Globus pallidus (tissue), 1 donor: Measurements from ENCODE around the gene PLK2.

ENCODE experiments used
- DNase-seq: peaks from one replicate; pipeline ENCODE4 v3.0.0-alpha.2; 2015; ENCODE audit warnings: low spot score

The PLK2 gene

DNA sequence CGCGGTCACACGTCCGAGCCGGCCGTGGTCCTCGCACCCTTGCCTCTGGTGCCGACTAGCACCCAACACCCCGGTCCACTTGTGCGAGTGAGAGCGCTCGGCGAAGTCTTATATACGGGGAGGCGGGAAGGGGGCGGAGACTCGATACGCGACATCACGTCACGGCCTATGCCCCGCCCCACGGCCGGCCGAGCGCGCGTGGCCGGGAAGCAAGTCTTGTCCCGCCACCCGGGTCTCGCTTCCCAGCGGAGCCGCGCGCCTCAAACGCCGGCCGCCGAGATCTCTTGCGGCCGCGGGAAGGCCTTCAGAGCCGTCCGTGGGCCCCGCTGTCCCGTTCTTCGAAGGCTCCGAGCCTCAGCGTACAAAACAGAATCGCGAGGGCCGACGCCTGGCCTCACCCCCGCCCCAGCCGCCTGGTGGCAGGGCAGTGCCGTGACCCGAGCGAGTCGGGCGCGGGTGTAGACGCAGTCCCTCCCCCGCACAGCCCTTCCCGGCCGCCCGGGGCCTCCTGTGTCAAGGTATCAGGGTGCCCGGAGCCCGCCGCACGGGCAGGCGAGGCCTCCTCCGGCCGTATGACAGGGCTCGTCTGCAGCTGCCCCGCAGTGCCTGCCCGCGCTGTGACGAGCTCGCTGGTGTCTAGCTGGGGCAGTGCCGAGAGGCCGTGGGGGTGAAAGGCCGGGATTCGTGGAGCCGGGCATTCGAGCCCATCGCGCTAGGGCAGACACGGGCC lies at the start of gene PLK2:
Gene PLK2 (minus strand): TSS at position 85 of the 730 bp plus-strand sequence. CDS start 127 bp downstream, outside the sequence.
- peak; percentile 94 for DNase-seq

DNA sequence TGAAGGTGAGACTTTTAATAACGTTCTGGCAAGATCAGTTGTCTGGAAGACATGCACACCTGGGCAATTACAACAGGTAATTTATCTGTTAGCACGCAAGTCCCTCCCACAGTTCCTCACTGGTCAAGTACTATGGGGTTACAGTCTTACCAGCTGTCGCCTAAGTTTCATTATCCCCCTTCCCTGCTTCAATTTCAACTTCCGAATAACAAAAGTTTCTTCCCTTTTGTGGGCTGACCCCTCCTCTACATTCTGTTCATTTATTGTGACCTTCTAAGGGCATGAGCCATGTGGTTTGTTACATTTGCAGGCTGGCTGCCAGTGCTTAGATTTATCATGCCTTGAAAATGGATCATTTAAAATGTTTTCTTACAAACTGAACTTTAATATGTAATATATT lies 47.8 kb upstream of the PLK2 start:
- DNase-seq: no peak

DNA sequence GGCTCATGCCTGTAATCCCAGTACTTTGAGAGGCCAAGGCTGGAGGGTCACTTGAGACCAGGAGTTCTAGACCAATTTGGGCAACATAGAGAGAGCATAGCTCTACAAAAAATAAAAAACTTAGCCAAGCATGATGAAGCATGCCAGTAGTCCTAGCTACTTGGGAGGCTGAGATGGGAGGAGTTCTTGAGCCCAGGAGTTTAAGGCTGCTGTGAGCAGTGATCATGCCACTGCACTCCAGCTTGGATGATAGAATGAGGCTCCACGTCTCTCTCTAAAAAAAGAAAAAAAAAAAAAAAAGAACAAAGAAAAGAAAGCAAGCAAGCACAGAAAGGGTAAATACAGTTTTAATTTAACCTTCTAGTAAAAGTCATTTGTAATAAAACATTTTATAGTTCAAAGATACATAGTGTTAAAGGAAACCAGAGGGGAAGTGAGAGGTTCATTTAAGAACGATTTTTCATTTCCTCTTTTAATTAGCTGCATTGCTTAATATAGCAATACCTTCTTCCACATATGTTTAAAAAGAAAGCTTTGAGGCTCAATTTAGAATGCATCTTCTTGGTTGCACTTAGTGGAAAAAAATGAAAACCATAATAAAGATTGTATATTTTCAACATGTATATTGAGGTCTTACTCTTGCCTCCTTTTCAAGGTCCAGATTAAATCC lies 46.2 kb upstream of the PLK2 start:
- DNase-seq: no peak

DNA sequence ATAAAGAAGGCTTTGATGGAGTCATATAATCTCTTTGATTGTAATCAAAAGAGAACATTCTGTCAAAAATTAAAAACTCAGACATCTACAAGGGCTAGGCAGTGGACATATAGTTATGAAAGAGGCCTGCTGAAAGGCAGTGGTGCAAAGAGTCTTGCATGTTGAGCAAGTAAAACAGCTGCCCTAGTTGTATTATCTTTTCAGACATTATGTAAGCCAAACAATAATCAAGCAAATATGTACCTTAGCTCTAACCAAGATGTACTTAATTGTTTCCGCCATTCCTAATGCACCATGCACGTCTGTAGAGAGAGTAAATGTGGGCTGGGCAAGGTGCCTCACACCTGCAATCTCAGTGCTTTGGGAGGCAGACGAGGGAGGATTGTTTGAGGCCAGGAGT lies 45.6 kb upstream of the PLK2 start:
- no peak for DNase-seq

DNA sequence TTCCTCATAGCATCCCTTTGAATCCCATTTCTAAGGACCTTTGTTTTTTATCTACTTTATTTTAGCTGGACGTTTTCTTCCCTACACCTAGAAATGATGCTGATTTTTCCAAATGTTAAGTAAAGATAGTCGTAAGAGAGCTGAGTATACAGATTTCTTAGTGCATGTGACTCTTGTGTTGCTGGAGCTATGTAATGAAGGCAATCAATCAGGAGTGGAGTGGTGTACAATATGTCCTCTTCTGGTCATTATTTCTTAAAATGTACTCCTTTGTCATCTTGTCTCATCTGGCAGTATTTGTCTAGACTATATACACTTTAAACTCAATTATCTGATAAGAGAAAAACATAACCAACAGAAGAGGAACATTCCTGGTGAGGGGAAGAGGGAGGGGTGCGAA lies 44.9 kb upstream of the PLK2 start:
- DNase-seq: no peak

DNA sequence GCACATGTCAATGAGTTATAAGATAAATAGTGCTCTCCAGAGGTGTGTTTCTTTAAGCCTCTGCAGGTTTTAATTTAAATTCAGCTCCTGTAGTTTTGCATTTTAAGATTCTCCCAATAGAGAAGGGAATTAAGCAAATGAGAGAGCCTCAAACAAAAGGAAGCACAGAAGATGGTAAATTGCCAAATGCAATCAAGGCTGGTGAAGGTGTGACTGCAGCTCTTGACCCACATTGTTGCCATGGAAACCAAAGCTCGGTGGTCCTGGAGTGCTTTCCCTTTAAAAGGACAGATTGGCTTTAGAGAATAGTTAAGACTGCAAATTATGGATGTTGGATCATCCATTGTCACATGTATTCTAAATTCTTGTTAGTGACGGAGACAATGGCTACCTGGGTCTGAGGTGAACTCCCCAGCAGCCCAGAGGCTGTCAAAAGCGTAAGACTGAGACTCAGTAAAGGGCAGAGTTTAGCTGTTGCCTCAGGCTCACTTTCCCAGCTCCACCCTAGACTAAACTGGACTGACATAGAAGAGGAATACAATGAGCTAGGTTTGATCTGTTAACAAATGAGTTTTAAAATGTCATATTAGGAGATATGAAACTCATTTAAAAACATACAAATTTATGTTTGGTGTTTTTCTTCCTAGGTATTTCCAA lies 43.6 kb upstream of the PLK2 start:
- DNase-seq: no peak

DNA sequence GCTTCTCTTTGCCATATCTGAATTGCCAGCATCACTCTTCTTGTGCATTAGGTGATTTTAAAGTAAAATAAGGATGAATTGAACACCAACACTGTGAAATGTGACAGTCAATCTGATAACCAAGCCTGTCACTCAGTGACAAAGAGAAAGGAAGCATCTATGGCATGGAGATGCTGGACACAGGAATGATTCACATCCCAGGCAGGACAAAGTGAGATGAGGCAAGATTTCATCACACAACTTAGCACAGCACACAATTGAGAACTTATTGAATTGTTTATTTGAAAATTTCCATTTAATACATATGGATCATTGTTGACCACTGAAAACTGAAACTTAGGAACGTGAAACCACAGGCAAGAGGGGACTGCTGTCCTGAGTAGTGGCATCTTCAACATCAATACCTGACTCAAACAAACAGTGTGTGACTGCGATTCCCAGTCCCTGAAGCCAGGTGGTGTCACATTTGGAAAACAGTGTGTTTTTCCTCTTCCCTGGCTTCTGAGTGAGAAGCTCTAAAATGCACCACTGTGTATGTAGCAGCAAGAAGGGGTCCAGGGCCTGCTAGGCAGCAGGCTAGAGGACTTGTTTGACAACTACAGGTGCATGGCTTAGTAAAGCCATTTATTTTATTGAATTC lies 42.0 kb upstream of the PLK2 start:
- no peak for DNase-seq

DNA sequence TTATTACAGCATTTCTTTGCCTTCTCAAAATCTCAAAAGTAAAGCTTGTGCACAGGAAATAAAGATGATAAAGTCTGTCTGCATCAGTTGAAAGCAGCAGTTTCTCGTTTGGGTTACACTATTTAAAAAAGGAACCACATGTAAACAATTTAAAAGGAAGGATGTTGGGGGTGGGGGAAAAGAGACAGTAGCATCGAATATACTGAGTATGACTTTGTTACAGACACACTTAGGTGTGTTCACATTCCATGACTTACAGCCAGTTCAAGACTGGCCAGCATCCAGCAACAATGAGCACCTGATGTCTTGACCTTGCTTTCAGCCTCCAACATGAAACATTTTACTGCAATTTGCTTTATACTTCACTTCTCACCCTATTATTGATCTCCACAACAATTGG lies 40.1 kb upstream of the PLK2 start:
- no peak for DNase-seq

DNA sequence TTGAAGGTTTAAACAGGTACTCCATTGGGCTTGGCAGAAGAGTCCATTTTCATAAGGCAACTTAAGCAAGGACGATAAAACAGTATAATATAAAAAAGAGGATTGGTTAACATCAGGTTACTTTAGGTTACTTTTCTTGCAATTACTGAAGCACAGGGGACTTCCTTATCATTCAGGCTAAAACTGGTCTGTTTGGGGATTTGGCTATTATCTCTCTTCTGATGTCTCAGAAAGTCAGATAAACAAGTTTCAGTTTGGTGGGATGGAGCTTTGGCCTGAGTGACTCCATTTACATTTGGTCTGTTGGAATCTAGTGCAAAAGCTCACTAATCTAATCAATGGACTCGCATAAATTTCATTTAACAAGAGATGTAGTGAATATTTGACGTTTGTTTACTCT lies 39.3 kb upstream of the PLK2 start:
- no peak for DNase-seq

DNA sequence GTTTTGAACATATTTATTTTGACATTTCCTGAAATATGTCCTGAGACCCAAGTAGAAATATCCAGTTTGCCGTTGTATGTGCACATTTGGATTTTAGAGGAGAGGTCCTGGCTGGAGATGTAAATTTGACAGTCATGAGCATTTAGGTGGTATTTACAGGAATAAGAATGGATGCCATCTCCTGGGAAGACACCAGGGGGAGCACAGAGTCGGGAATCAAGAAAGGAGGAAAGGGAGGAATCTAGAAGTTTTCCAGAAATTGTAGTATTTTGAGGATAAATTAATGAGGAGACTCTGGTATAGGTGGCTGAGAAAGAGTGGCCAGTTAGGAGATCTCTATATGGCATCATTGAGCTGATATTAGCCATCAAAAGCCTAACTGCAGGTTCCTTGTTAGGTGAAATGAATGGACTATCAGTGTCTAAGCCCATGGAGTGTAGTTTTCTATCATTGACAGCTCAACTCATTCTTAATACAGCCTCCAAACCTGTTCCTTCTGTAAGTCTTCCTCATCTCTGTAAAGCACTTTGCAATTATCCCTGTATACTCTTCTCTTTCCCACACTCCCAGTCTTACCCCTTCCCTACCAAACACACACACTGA lies 38.6 kb upstream of the PLK2 start:
- no peak for DNase-seq

DNA sequence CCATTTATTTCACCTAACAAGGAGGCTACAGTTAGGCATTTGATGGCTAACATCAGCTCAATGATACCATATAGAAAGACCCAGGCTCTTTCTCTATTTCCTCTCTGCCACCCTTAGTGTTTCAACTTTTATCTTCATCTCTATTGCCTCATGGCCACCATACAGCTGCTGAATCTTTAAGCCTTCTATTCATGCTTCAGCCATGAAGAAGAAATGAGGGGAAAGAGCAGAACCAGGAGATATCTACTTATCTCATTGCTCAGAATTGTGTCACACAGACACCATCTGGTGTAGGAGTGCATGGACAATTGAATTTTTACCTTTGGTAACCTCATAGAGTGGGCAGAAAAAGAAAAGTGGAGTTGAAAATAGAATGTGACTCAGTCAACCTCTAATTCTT lies 38.0 kb upstream of the PLK2 start:
- DNase-seq: no peak

DNA sequence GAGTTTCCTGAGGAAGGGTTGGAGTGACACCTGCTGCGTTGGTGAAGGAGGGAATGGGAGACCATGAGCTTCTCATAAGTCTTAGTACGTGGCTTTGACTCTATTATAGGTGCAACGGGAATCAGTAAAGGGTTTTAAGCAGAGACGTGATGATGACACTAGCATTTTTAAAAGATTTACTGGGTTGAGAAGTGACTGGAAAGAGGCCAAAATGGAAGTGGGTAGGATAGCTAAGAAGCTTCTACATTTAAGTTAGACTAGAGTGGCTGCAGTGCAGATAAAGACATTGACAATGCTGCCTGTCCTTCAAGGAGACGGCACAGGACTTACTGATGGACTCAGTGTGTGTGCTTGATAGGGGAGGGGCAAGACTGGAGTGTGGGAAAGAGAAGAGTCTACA lies 37.5 kb upstream of the PLK2 start:
- no peak for DNase-seq

DNA sequence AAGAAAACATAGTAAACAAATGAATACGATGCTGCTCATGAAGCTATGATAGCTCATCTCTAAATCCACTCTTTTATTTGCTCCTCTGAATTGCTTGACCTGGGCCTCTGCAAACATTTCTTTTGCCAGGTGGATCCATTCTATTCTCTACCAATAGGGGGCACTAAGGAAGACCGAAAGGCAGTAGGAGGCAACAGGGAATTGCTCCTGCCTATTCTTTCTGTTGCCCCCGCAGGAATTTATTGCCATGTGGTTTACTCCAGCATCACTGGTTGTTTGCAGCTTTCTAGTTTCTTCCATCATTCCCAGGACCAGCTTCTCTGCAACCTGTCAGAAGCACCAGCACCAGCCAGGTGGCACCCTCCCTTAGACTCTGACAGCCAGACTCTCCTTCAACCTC lies 36.6 kb upstream of the PLK2 start:
- no peak for DNase-seq

DNA sequence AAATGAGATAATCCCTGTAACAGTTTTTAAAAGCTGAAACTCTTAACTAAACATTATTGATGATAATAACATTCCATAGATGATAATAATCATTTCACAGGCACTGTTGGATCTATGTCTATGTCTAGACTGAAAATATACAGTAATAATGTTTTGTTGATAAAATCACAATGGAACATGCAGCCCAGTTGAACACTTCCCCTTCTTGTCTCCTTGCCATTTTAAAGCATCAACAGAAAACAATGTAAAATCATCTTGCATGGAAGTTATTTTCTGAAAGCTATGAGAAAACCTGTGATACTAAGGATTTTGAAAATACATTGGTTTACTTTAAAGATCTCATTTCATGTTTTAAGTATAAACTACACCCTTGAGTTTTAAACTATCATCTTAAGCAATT lies 33.3 kb upstream of the PLK2 start:
- DNase-seq: no peak

DNA sequence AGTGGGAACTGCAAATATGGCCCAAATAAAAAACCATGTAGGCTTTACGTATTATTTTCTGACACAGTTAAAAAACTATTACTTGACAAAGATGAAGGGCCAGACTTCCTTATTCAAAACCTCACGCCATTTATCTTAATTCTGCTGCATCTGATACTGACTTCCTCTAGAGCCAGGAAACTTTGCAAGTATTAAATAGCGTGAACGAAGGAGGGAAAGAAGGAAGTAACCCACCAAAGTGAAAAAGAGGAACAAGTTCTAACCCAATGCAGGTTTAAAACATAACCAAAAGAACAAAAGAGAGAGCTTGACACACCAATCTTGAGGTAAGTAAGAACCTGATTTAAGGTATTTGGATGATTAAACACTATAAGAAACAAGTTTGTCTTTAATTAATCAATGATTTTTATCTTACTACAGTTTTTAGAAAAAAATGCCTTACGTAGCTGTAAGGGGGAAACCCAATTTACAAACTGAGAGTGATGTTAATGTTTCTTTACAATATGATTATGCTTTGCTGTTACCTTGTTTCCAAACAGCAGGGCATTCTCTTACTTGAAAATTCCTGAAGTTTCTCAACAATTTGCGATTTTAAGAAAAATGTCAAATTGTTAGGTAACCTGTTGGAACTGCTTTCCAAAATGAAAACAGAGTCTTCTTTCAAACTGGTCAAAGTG lies 31.5 kb upstream of the PLK2 start, which contains the start of gene GAPT:
Gene GAPT (plus strand): TSS at position 220 of the 677 bp plus-strand sequence. CDS start 3,102 bp downstream, outside the sequence.
- peak; percentile 46 for DNase-seq

DNA sequence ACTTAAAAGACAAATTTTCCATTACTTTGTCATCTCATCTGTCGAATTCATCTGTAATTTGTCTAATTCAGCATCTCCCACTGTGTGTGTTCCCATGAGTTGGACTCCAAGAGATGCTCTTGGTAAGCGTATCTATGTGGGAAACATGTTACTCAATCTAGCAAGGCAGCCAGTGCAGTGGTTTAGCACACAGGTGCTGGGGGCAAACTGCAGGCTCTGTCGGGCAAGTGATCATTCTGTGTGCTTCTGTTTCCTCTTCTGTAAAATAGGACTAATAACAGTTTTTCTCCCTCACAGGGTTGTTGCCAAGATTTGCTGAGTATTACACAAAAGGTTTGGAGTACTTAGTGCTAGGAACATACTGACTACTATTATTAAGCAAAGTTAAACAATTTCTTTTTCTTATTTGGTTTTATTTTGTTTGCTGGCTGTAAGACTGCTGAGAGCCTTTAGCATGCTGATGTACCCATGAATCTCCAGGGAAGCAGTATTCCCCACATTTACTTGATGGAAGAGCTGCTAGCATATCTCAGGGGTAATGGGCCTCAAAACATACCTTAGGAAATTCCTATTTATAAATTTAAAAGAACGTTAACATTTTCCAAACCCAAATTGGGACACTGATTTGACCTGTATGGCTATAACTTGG lies 30.6 kb upstream of the PLK2 start:
- DNase-seq: no peak

DNA sequence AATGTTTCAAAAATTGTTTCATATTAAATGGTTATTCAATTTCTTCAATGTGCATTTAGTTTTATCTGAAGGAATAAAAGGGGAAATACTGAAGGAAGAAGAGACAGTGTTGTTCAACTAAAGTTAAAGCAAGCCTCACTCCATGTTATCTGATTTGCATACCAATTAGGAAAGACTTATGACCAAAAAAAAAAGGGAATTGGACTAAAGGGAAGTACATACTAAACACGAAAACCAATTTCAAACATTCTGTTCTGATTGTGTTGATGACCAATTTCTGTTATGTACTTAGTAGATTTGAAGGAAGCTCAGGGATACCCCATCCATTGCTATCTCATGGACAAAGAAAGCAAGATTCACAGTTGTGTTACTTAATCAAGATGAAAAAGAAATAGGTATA lies 26.4 kb upstream of the PLK2 start:
- no peak for DNase-seq

DNA sequence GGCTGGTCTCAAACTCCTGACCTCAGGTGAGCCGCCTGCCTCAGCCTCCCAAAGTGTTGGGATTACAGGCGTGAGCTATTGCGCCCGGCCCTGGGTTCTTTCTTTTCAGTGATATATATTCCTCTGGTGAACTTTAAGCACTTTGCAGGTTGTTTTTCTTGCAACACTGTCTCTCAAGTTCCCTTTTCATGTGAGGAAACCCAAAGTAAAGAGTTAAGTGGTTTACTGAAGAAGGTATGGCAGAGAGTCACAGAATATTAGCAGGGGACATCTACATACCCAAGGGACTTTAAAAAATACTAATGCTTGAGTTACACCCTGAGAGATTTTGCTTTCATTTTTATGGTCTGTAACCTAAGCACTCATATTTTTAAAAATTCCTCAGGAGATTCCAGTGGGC lies 24.6 kb upstream of the PLK2 start:
- DNase-seq: no peak

DNA sequence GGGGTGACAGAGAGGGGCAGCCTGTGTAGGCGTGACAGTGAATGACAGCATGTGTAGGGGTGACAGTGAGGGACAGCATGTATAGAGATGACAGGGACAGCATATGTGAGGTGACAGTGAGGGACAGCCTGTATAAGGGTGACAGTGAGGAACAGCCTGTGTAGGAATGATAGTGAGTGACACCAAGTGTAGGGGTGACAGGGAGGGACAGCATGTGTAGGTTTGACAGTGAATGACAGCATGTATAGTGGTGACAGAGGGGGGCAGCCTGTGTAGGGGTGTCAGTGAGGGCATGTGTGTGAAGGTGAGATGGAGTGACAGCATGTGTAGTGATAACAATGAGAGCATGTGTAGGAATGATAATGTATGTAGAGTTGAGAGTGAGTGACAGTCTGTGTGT lies 22.6 kb upstream of the PLK2 start:
- no peak for DNase-seq

DNA sequence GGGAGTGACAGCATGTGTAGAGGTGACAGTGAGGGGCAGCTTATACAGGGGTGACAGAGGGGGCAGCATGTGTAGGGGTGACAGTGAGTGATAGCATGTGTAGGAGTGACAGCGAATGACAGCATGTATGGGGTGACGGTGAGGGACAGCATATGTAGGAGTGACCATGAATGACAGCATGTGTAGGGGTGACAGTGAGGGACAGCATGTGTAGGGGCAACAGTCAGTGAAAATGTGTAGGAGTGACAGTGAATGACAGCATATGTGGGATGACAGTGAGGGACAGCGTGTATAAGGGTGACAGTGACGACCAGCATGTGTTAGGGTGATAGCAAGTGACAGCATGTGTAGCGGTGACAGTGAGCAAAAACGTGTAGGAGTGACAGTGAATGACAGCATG lies 21.9 kb upstream of the PLK2 start:
- no peak for DNase-seq

DNA sequence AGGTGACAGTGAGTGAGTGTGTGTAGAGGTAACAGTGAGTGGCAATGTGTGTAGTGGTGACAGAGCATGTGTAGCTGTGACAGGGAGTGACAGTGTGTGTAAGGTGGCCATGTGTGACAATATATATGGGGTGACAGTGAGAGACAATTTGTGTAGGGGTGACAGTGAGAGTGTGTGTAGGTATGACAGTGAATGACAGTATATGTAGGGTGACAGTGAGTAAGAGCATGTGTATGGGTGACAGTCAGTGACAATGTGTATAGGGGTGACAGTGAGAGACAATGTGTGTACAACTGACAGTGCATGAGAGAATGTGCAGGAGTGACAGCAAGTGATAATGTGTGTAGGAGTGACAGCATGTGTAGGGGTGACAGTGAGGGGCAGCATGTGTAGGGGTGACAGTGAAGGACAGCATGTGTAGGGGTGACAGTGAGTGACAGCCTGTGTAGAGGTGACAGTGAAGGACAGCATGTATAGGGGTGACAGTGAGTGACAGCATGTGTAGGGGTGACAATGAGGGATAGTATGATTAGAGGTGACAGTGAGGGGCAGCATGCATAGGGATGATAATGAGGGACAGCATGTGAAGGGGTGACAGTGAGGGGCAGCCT lies 21.3 kb upstream of the PLK2 start:
- DNase-seq: no peak
